Measurements from ENCODE around the gene GRP. TPM values are rescaled to one million over a fixed set of nuclear protein-coding genes. Genes with fewer than 3 reads are reported as not detected.

The GRP gene
- total and polyA plus RNA-seq, 3 donors from 2014 or later = 0.37 to 3.0 (median 2.9) TPM

DNA sequence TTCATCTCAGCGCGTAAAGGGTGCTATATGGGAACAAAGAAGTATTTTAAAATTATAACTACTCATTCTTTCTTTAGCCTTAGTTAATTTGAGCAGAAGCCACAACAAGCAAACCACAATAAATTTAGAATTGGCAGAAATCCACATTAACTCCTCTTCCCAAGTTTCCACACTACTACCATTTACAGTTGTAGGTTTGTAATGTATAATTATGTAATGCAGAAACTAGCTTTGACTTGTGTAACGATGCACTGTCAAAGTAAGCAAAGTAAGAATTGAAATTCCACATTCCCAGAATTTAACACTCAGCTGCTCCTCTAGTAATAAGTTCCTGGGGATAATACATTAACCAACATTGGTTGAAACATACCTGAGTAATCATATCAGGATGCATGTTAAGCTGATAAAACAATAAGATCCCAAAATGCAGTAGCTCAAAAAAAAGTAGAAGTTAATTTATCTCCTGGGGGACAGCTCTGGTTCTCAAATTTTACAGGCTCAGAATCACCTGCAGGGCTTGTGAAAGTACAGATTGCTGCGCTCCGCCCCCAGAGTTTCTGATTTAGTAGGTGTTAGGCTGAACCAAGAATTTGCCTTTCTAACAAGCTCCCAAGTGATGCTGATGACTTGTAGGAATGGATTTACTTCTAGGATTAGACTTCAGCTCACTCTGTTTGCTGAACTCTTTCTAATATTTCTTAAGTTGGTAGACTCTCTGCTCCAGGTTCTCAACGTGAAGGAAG lies 9.9 kb downstream of the GRP start:
- H3K27ac ChIP-seq = no peak overlapping the region
- no peaks in the 10 kb centered on the region for H3K4me1 ChIP-seq
- intact Hi-C loops (cut with DNase I; ENCODE audit: low total_unique reads) = no loop called here
- no peaks in the 10 kb centered on the region for H3K9me3 ChIP-seq
- no peak for TF ChIP-seq POLR2A (IDR thresholded peaks at IDR 0.05)
- TF ChIP-seq, protein P1, sequence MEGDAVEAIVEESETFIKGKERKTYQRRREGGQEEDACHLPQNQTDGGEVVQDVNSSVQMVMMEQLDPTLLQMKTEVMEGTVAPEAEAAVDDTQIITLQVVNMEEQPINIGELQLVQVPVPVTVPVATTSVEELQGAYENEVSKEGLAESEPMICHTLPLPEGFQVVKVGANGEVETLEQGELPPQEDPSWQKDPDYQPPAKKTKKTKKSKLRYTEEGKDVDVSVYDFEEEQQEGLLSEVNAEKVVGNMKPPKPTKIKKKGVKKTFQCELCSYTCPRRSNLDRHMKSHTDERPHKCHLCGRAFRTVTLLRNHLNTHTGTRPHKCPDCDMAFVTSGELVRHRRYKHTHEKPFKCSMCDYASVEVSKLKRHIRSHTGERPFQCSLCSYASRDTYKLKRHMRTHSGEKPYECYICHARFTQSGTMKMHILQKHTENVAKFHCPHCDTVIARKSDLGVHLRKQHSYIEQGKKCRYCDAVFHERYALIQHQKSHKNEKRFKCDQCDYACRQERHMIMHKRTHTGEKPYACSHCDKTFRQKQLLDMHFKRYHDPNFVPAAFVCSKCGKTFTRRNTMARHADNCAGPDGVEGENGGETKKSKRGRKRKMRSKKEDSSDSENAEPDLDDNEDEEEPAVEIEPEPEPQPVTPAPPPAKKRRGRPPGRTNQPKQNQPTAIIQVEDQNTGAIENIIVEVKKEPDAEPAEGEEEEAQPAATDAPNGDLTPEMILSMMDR (IDR thresholded peaks at IDR 0.05) = no peak
- H3K36me3 ChIP-seq (ENCODE audit: low read depth, missing control alignments) = no peaks in the 10 kb centered on the region
- WGBS, 2 donors = 72 to 79% methylated on average over 6 of the region's 6 CpGs
- no peaks in the 10 kb centered on the region for H3K27me3 ChIP-seq
- no peak overlapping the region for H3K4me3 ChIP-seq
- DNase-seq = no peak

DNA sequence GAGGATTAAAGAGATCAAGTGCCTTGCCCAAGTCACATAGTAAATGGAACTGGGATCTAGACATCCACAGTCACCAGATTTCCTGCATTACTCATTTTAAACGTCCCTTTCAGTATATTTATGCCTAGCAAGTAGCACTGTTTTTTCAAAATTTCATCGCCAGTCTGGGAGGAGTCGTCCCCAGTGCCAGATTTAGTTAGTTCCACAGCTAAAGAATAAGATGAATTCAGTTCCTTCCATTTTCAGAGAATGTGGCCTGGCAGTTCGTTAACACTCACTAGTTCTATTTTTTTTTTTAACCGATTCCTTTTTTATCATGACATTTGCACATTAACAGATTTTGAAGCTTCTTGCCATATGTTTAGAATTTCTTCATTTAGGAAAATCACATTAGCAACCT lies 11.2 kb downstream of the GRP start:
- H3K27me3 ChIP-seq = no peaks in the 10 kb centered on the region
- no peak overlapping the region for H3K27ac ChIP-seq
- 89 to 94% methylated on average over 5 of the region's 5 CpGs for WGBS, 2 donors
- H3K9me3 ChIP-seq = no peaks in the 10 kb centered on the region
- DNase-seq = no peak
- TF ChIP-seq POLR2A (IDR thresholded peaks at IDR 0.05) = no peak
- TF ChIP-seq, protein P1 (IDR thresholded peaks at IDR 0.05) = no peak
- intact Hi-C loops (cut with DNase I; ENCODE audit: low total_unique reads) = no loop called here
- H3K36me3 ChIP-seq (ENCODE audit: low read depth, missing control alignments) = no peaks in the 10 kb centered on the region
- H3K4me3 ChIP-seq = no peak overlapping the region
- H3K4me1 ChIP-seq = no peaks in the 10 kb centered on the region

DNA sequence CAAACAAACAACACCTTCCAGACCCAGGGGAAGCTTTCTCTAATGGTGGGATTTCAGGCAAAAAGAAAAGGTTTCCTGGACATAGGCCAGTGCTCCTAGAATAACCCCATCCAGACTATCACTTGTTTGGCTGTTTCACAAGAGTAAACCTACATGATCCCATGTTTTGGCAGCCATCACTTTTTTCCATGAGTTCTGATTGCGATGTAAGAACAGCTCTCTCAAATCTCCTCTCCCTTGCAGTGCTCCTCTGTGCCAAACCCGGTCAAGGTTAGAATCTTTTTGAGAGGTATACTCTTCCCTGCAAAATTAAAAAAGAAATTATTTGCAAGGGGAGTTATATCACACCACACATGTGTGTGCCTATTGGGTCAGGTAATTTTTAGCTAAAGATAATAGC lies 11.9 kb downstream of the GRP start:
- H3K36me3 ChIP-seq (ENCODE audit: low read depth, missing control alignments) = no peaks in the 10 kb centered on the region
- 74 to 76% methylated on average over 2 of the region's 2 CpGs for WGBS, 2 donors
- no peaks in the 10 kb centered on the region for H3K9me3 ChIP-seq
- H3K4me1 ChIP-seq = no peaks in the 10 kb centered on the region
- H3K27ac ChIP-seq = no peak overlapping the region
- no peak overlapping the region for H3K4me3 ChIP-seq
- intact Hi-C loops (cut with DNase I; ENCODE audit: low total_unique reads) = no loop called here
- no peaks in the 10 kb centered on the region for H3K27me3 ChIP-seq
- TF ChIP-seq, protein P1 (IDR thresholded peaks at IDR 0.05) = no peak
- TF ChIP-seq POLR2A (IDR thresholded peaks at IDR 0.05) = no peak
- no peak for DNase-seq

DNA sequence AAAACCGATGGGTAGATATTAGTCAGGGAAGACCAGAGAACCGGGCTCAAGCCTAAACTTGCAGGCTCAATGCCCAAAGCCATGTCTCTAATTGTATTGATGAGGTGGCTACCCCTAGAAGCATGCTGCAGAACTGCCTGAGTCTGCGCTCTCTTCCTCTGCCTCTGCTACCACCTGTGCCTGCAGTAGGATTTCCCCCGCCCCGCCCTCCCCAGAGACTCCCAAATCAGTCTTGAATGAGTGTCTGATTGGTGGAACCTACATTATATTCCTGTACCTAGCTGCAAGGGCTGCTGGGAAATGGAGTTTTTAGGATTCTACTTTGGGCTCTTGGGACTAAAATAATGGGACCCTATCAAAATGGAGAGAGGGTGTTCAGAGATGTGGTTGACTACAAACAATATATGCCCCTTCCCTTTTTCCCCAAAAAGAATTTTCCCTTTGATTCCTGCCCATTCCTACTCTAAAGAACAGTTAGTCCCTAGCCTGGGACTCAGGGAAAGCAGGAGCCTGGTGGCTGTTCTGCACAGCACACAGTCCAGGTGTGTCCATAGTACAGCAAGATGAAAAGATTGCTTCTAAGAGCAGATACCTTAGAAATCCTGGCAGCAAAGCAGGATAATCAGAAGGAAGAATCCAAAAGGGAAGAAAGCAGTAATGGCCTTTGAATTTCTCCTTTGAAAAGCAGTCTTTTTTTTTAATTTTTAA lies 12.5 kb downstream of the GRP start:
- no peaks in the 10 kb centered on the region for H3K9me3 ChIP-seq
- TF ChIP-seq, protein P1 (IDR thresholded peaks at IDR 0.05) = no peak
- no peak for TF ChIP-seq POLR2A (IDR thresholded peaks at IDR 0.05)
- no peak for DNase-seq
- no peaks in the 10 kb centered on the region for H3K36me3 ChIP-seq (ENCODE audit: low read depth, missing control alignments)
- H3K27ac ChIP-seq = no peak overlapping the region
- WGBS, 2 donors = 76 to 79% methylated on average over 5 of the region's 5 CpGs
- no peaks in the 10 kb centered on the region for H3K4me1 ChIP-seq
- no peak overlapping the region for H3K4me3 ChIP-seq
- intact Hi-C loops (cut with DNase I; ENCODE audit: low total_unique reads) = no loop called here
- H3K27me3 ChIP-seq = no peaks in the 10 kb centered on the region
